PC-9 (cell line): ENCODE results near the gene GOLPH3.

Source experiments
- EZH2 ChIP-seq: fragments of 200-600 bp; sonication (generic); IDR thresholded peaks from 2 replicates; pipeline ENCODE4 v1.8.0; 2017; ENCODE audit warnings: antibody characterized with exemption, low read depth
- TF ChIP-seq, protein P1 (sequence below): fragments of 200-600 bp; sonication (generic); conservative IDR thresholded peaks from 2 replicates; pipeline ENCODE4 v1.6.1; 2017; ENCODE audit warnings: mixed run types, antibody characterized with exemption, mild to moderate bottlenecking, moderate library complexity

DNA sequence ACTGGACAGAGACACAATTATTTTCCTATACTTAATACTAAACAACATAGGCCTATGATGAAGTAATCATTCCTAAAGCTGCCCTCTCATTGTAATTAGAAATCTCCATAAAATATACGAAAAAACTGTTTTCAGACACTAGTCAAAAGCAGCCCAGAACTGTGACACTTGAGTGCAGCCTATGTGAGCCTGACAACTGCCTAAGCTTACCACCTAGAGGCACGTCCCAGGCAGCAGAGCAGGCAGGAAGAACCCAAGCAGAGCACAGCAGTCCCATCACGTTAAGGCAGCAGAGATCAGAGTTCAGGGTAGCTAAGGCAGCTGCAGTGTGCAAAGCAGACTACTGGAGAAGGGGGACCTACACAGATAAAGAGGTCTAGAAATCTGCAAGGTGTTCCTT, 46.4 kb downstream of the GOLPH3 start:
- TF ChIP-seq, protein P1, sequence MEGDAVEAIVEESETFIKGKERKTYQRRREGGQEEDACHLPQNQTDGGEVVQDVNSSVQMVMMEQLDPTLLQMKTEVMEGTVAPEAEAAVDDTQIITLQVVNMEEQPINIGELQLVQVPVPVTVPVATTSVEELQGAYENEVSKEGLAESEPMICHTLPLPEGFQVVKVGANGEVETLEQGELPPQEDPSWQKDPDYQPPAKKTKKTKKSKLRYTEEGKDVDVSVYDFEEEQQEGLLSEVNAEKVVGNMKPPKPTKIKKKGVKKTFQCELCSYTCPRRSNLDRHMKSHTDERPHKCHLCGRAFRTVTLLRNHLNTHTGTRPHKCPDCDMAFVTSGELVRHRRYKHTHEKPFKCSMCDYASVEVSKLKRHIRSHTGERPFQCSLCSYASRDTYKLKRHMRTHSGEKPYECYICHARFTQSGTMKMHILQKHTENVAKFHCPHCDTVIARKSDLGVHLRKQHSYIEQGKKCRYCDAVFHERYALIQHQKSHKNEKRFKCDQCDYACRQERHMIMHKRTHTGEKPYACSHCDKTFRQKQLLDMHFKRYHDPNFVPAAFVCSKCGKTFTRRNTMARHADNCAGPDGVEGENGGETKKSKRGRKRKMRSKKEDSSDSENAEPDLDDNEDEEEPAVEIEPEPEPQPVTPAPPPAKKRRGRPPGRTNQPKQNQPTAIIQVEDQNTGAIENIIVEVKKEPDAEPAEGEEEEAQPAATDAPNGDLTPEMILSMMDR: no peak
- TF ChIP-seq EZH2: no peak
